Measurements from ENCODE around the gene UBL7. TPM values are rescaled to one million over a fixed set of nuclear protein-coding genes. Genes with fewer than 3 reads are reported as not detected.

The UBL7 gene
- total RNA-seq: 16.8 and 24.0 TPM in 2 replicates

GRCh38 chr15:74460871-74461846 lies at the start of gene UBL7:
Gene UBL7, minus strand, starts transcription at chr15:74461160. Its CDS starts 2,293 bp downstream, at chr15:74458867.

GRCh38 chr15:74433592-74434262 lies 27.2 kb downstream of the UBL7 start, which contains the start of gene SEMA7A:
Gene SEMA7A, minus strand, starts transcription at chr15:74433958. Its CDS starts 40 bp downstream, at chr15:74433918.

Other genes starting within 250 kb of the UBL7 start
- gene CCDC33, start 224.8 kb downstream of the UBL7 start, total RNA-seq: not detected in 2 replicates
- not detected in 2 replicates for gene CYP11A1, start 93.5 kb downstream of the UBL7 start, total RNA-seq
- gene SEMA7A, start 27.2 kb downstream of the UBL7 start, total RNA-seq: 0.65 and 2.9 TPM in 2 replicates
- gene ARID3B, start 80.1 kb upstream of the UBL7 start, total RNA-seq: 1.9 and 5.3 TPM in 2 replicates
- gene CLK3, start 154.7 kb upstream of the UBL7 start, total RNA-seq: 41.6 and 70.8 TPM in 2 replicates
- gene EDC3, start 234.9 kb upstream of the UBL7 start, total RNA-seq: 10.0 and 29.5 TPM in 2 replicates

Measured in bladder microvascular endothelial cell (primary cell).